ENCODE data around the gene CBARP.

DNA sequence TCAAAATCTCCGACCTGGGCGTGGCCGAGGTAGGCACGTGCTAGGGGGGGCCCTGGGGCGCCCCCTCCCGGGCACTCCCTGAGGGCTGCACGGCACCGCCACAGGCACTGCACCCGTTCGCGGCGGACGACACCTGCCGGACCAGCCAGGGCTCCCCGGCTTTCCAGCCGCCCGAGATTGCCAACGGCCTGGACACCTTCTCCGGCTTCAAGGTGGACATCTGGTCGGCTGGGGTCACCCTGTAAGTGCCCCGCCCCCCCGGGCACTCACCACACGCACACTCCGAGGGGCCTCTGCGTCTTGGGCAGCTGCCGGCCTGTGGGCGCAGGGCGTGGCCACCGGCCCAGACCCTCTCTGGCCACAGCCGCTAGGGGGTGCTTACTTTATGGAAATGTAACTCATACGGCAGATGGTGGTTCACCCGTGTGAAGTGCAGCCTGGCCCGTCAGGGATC, 17.3 kb downstream of the CBARP start:
- TF ChIP-seq, protein P1, sequence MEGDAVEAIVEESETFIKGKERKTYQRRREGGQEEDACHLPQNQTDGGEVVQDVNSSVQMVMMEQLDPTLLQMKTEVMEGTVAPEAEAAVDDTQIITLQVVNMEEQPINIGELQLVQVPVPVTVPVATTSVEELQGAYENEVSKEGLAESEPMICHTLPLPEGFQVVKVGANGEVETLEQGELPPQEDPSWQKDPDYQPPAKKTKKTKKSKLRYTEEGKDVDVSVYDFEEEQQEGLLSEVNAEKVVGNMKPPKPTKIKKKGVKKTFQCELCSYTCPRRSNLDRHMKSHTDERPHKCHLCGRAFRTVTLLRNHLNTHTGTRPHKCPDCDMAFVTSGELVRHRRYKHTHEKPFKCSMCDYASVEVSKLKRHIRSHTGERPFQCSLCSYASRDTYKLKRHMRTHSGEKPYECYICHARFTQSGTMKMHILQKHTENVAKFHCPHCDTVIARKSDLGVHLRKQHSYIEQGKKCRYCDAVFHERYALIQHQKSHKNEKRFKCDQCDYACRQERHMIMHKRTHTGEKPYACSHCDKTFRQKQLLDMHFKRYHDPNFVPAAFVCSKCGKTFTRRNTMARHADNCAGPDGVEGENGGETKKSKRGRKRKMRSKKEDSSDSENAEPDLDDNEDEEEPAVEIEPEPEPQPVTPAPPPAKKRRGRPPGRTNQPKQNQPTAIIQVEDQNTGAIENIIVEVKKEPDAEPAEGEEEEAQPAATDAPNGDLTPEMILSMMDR (IDR thresholded peaks at IDR 0.05): no peak
- no peak for TF ChIP-seq POLR2A (IDR thresholded peaks at IDR 0.05)

All from right lobe of liver (tissue), 4 donors.